GM23338 (cell line): Measurements from ENCODE around the gene R3HDM1. TPM values are rescaled to one million over a fixed set of nuclear protein-coding genes. Genes with fewer than 3 reads are reported as not detected.

Experiments
- ATAC-seq: fragments of 200-7000 bp; cut with Tn5 transposase; 3 replicates; pipeline ENCODE4 v1.9.1; 2020
- DNase-seq: peaks from one replicate; pipeline ENCODE4 v3.0.0-alpha.2; 2015; ENCODE audit warnings: low spot score
- H2AFZ ChIP-seq: fragments of 200-600 bp; sonication (generic); 2 replicates; pipeline ENCODE4 v1.8.0; 2016; ENCODE audit warnings: antibody characterized with exemption, mild to moderate bottlenecking, moderate library complexity
- H3F3A ChIP-seq: fragments of 200-600 bp; sonication (generic); replicated peaks from 2 replicates; pipeline ENCODE4 v1.8.0; 2017; ENCODE audit warnings: antibody characterized with exemption, mixed run types, low read depth
- H3K27ac ChIP-seq: fragments of 200-600 bp; sonication (generic); 2 replicates; pipeline ENCODE4 v1.6.1; 2016; ENCODE audit warnings: low read depth
- H3K27me3 ChIP-seq: fragments of 200-600 bp; sonication (generic); 2 replicates; pipeline ENCODE4 v1.8.0; 2016; ENCODE audit warnings: mild to moderate bottlenecking, mixed run types, moderate library complexity; ENCODE audit not compliant: insufficient read depth
- H3K36me3 ChIP-seq: fragments of 200-600 bp; sonication (generic); 2 replicates; pipeline ENCODE4 v1.8.0; 2016; ENCODE audit warnings: mild to moderate bottlenecking; ENCODE audit not compliant: insufficient read depth
- H3K4me1 ChIP-seq: fragments of 200-600 bp; sonication (generic); 2 replicates; pipeline ENCODE4 v1.8.0; 2016; ENCODE audit warnings: mild to moderate bottlenecking, moderate library complexity; ENCODE audit not compliant: insufficient read depth
- H3K4me2 ChIP-seq: fragments of 200-600 bp; sonication (generic); 2 replicates; pipeline ENCODE4 v1.7.1; 2017; ENCODE audit warnings: mixed run types
- H3K4me3 ChIP-seq: fragments of 200-600 bp; sonication (generic); 2 replicates; pipeline ENCODE4 v1.6.1; 2016; ENCODE audit warnings: mixed run types
- H3K79me2 ChIP-seq: fragments of 200-600 bp; sonication (generic); replicated peaks from 2 replicates; pipeline ENCODE4 v1.8.0; 2017; ENCODE audit warnings: mild to moderate bottlenecking; ENCODE audit not compliant: insufficient read depth
- H3K9me2 ChIP-seq: fragments of 200-600 bp; sonication (generic); 2 replicates; pipeline ENCODE4 v1.8.0; 2017; ENCODE audit not compliant: insufficient read depth
- H4K20me1 ChIP-seq: fragments of 200-600 bp; sonication (generic); replicated peaks from 2 replicates; pipeline ENCODE4 v1.8.0; 2017; ENCODE audit warnings: mild to moderate bottlenecking; ENCODE audit not compliant: insufficient read depth
- H3K27ac Mint-ChIP-seq: 2 replicates; pipeline ENCODE4 v1.8.0; 2020; ENCODE audit warnings: inconsistent platforms, mild to moderate bottlenecking, moderate library complexity, mixed read lengths
- H3K27me3 Mint-ChIP-seq: 3 replicates; pipeline ENCODE4 v1.8.0; 2022; ENCODE audit warnings: low read depth, mild to moderate bottlenecking, moderate library complexity, mixed read lengths, inconsistent platforms; ENCODE audit not compliant: insufficient read depth, poor library complexity
- H3K36me3 Mint-ChIP-seq: 3 replicates; pipeline ENCODE4 v1.8.0; 2021; ENCODE audit warnings: low read depth, mild to moderate bottlenecking, inconsistent platforms, moderate library complexity, mixed read lengths
- H3K4me1 Mint-ChIP-seq: 3 replicates; pipeline ENCODE4 v1.8.0; 2020; ENCODE audit warnings: mild to moderate bottlenecking, inconsistent platforms, mixed read lengths
- H3K4me3 Mint-ChIP-seq: 3 replicates; pipeline ENCODE4 v1.8.0; 2021; ENCODE audit warnings: moderate library complexity, mild to moderate bottlenecking, inconsistent platforms, mixed read lengths
- H3K9me3 Mint-ChIP-seq: 3 replicates; pipeline ENCODE4 v1.8.0; 2020; ENCODE audit warnings: moderate library complexity, mild to moderate bottlenecking, inconsistent platforms, mixed read lengths
- CREB1 ChIP-seq: fragments of 250-450 bp; sonication (Bioruptor Pico); IDR thresholded peaks from 2 replicates; pipeline ENCODE4 v1.5.0; 2020; ENCODE audit warnings: low read depth, mild to moderate bottlenecking, moderate library complexity
- ETS1 ChIP-seq: IDR thresholded peaks from 2 replicates; pipeline ENCODE4 v1.6.1; 2016; ENCODE audit warnings: antibody characterized with exemption
- EZH2 ChIP-seq: fragments of 200-600 bp; sonication (generic); IDR thresholded peaks from one replicate; pipeline ENCODE4 v1.8.0; 2017; ENCODE audit warnings: antibody characterized with exemption, mild to moderate bottlenecking, low read depth; ENCODE audit not compliant: unreplicated experiment
- POLR2AphosphoS5 ChIP-seq: IDR thresholded peaks from 2 replicates; pipeline ENCODE4 v1.6.1; 2016; ENCODE audit warnings: antibody characterized with exemption, low read depth
- ZNF331 ChIP-seq: fragments of 250-450 bp; sonication (Bioruptor Pico); IDR thresholded peaks from 2 replicates; pipeline ENCODE4 v1.5.0; 2020; ENCODE audit warnings: low read depth, mild to moderate bottlenecking, moderate library complexity
- polyA plus RNA-seq: library from polyadenylated mRNA; unstranded; fragments of >200 nt; fragmentation: Nextera tagmentation; extraction: Ambion mirVana; gene quantifications from 2 replicates; pipeline ENCODE4 v1.2.1, GENCODE V29; 2016
- total RNA-seq: library from RNA; depleted of rRNA; stranded (reverse); fragments of >200 nt; shearing (Covaris generic); gene quantifications from 2 replicates; pipeline ENCODE4 v1.2.3, GENCODE V29; 2014
- TF ChIP-seq, protein P1 (sequence below): IDR thresholded peaks from one replicate; pipeline ENCODE4 v1.6.1; 2018; ENCODE audit warnings: antibody characterized with exemption; ENCODE audit not compliant: unreplicated experiment

R3HDM1 gene
- total and polyA plus RNA-seq, 2 experiments from 2014 or later, result 63.1 to 88.8 TPM

DNA sequence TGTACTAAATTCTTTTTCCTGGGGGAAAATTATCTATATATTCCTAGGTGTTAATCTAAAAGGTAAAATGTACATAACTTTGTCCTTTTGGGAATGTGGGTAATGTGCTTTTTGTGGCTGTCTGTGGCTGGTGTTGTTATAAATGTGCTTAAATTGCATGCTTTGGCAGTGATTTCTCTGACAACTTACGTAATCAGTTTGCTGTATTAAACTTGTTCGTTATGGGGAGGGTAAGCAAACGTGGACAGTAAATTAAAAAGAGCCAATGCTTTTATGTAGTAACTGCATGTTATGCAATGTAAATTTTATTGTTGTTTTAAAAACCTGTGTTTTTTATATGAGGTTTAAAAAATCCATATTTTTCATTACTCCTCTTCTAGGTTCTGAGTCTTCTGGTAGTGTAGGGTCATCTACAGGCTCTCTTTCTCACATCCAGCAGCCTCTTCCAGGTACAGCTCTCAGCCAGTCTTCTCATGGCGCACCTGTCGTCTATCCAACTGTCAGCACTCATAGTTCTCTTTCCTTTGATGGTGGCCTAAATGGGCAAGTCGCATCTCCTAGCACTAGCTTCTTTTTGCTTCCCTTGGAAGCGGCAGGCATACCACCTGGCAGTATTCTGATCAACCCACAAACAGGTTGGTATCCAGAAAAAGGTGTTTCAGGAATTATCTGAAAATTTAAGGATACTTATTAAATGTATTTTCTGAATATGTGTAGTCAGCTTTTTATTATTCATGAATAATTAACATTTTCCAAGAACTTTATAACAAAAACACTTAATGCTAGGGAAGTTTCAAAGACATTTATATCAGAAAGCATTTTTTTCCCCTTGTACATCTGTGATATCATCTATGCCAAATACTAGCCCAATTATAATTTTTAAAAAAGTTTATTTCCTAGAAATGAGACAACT, 110.1 kb downstream of the R3HDM1 start (continued):
- TF ChIP-seq, protein P1, sequence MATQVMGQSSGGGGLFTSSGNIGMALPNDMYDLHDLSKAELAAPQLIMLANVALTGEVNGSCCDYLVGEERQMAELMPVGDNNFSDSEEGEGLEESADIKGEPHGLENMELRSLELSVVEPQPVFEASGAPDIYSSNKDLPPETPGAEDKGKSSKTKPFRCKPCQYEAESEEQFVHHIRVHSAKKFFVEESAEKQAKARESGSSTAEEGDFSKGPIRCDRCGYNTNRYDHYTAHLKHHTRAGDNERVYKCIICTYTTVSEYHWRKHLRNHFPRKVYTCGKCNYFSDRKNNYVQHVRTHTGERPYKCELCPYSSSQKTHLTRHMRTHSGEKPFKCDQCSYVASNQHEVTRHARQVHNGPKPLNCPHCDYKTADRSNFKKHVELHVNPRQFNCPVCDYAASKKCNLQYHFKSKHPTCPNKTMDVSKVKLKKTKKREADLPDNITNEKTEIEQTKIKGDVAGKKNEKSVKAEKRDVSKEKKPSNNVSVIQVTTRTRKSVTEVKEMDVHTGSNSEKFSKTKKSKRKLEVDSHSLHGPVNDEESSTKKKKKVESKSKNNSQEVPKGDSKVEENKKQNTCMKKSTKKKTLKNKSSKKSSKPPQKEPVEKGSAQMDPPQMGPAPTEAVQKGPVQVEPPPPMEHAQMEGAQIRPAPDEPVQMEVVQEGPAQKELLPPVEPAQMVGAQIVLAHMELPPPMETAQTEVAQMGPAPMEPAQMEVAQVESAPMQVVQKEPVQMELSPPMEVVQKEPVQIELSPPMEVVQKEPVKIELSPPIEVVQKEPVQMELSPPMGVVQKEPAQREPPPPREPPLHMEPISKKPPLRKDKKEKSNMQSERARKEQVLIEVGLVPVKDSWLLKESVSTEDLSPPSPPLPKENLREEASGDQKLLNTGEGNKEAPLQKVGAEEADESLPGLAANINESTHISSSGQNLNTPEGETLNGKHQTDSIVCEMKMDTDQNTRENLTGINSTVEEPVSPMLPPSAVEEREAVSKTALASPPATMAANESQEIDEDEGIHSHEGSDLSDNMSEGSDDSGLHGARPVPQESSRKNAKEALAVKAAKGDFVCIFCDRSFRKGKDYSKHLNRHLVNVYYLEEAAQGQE, result no peak

GRCh38 chr2:135647836-135648579, 116.7 kb downstream of the R3HDM1 start:
- Histone ChIP-seq H2AFZ (no peak overlapping the region), H4K20me1 (0 out of 2 replicates have a peak, but pooled peaks cover 4% of the 10 kb centered on the region), H3K27me3 (no peaks in the 10 kb centered on the region), H3K4me3 (no peak overlapping the region), H3K79me2 (no peaks in the 10 kb centered on the region), H3K4me2 (no peak overlapping the region), H3K27ac (no peak overlapping the region), H3K36me3 (peaks cover 30% of the 10 kb centered on the region), H3F3A (no peaks in the 10 kb centered on the region), H3K4me1 (no peaks in the 10 kb centered on the region), H3K9me2 (no peaks in the 10 kb centered on the region)
- no peak overlapping the region for H3K27ac Mint-ChIP-seq
- DNase-seq, result no peak
- no peaks in the 10 kb centered on the region for H3K4me1 Mint-ChIP-seq
- no peak for ATAC-seq
- peaks cover 48% of the 10 kb centered on the region; the same call in 2 of the 3 replicates for H3K36me3 Mint-ChIP-seq
- H3K4me3 Mint-ChIP-seq, result no peak overlapping the region
- TF ChIP-seq EZH2 (no peak), CREB1 (CRISPR knock-in tag) (no peak), ZNF331 (CRISPR knock-in tag) (no peak), POLR2AphosphoS5 (no peak), ETS1 (no peak)
- H3K27me3 Mint-ChIP-seq, result no peaks in the 10 kb centered on the region
- H3K9me3 Mint-ChIP-seq, result no peaks in the 10 kb centered on the region
